Spleen (tissue), 7 donors: ENCODE data around the gene COMMD4.

Experiments used
- CTCF ChIP-seq, 11 experiments: fragments of 200-600 bp in 7 of 11; fragments of 450-650 bp in 4 of 11; sonication (generic) in 4 of 11; IDR thresholded peaks in 8 of 11; conservative IDR thresholded peaks in 3 of 11; 1 replicate in 7 of 11; 2 replicates in 4 of 11; pipeline versions ENCODE4 v1.4.0 to v1.8.0; 2016 to 2021; ENCODE audit warnings: antibody characterized with exemption in 11 of 11, inconsistent platforms in 4 of 11, mild to moderate bottlenecking in 1 of 11
- POLR2A ChIP-seq, 3 donors: fragments of 450-650 bp; IDR thresholded peaks; one replicate each; pipeline ENCODE4 v1.5.1; 2017; ENCODE audit warnings: antibody characterized with exemption in 3 of 3, mild to moderate bottlenecking in 1 of 3
- donor health status: DM: no; HTN: no; CAD: no; lungs with moderate emphysema.
- donor health status: DM: no; HTN: no; CAD: no.
- donor health status: DM: no; HTN: no; CAD: no.

GRCh38 chr15:75371486-75371885, 35.6 kb downstream of the COMMD4 start:
- TF ChIP-seq CTCF (IDR thresholded peaks at IDR 0.05 in 8 of 11, conservative IDR thresholded peaks at IDR 0.05 in 3 of 11), result no peak
- TF ChIP-seq POLR2A (IDR thresholded peaks at IDR 0.05), result no peak
